ENCODE measurements around the gene RAB31. TPM values are rescaled to one million over a fixed set of nuclear protein-coding genes. Genes with fewer than 3 reads are reported as not detected.

Gene RAB31, protein sequence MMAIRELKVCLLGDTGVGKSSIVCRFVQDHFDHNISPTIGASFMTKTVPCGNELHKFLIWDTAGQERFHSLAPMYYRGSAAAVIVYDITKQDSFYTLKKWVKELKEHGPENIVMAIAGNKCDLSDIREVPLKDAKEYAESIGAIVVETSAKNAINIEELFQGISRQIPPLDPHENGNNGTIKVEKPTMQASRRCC
- total RNA-seq (10 to 100 TPM in 8 of 9 donors, 1 to 10 TPM in 1; 8.6 to 67.7 (median 15.4) TPM), polyA plus RNA-seq (1 to 10 TPM; 3.2 to 9.4 TPM)
- long read RNA-seq, donor 1, full-length matches to known transcripts: 16 of 21 reads
- long read RNA-seq, donor 1, partial matches to known transcripts: 1 of 21 reads
- long read RNA-seq, donor 1, other reads (novel, unspliced or antisense): 4 of 21 reads
- long read RNA-seq, donor 2, full-length matches to known transcripts: 5 of 6 reads
- long read RNA-seq, donor 2, partial matches to known transcripts: 0 of 6 reads
- long read RNA-seq, donor 2, other reads (novel, unspliced or antisense): 1 of 6 reads
- long read RNA-seq, donor 3, full-length matches to known transcripts: 15 of 15 reads
- long read RNA-seq, donor 3, partial matches to known transcripts: 0 of 15 reads
- long read RNA-seq, donor 3, other reads (novel, unspliced or antisense): 0 of 15 reads

DNA sequence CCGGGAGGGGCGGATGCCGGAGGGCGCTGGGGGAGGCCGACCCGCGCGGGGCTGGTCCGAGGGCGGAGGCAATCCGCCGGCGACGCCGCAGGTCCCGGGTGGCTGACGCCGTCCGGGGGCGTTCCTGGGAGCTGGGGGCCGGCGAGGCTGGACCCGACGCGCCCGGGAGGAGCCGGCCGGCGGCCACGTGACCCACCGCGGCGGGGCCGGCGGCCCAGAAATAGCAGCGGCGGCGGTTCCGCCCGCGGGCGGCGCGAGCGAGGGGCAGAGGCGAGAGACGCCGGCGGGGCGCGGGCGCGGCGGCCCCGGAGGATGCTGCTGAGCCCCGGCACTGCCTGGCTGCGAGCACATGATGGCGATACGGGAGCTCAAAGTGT lies at the start of gene RAB31:
RAB31 (plus strand) TSS at position 245 of the 377 bp plus-strand sequence; CDS start at position 350, 105 bp downstream.
- DNase-seq: peak; percentile 86 to 90 (median 89)
- Histone ChIP-seq H3K27ac (peak within 1 kb of the TSS; percentile 84 to 95 (median 88)), H3K36me3 (no peaks in the 10 kb centered on the region), H3K27me3 (no peaks in the 10 kb centered on the region), H3K4me1 (peaks cover 0 to 60% (median 10%) of the 10 kb centered on the region in 12 donors), H3K4me3 (peak within 1 kb of the TSS; percentile 60 to 98 (median 73)), H3K9me3 (no peaks in the 10 kb centered on the region)
- TF ChIP-seq, protein P1, sequence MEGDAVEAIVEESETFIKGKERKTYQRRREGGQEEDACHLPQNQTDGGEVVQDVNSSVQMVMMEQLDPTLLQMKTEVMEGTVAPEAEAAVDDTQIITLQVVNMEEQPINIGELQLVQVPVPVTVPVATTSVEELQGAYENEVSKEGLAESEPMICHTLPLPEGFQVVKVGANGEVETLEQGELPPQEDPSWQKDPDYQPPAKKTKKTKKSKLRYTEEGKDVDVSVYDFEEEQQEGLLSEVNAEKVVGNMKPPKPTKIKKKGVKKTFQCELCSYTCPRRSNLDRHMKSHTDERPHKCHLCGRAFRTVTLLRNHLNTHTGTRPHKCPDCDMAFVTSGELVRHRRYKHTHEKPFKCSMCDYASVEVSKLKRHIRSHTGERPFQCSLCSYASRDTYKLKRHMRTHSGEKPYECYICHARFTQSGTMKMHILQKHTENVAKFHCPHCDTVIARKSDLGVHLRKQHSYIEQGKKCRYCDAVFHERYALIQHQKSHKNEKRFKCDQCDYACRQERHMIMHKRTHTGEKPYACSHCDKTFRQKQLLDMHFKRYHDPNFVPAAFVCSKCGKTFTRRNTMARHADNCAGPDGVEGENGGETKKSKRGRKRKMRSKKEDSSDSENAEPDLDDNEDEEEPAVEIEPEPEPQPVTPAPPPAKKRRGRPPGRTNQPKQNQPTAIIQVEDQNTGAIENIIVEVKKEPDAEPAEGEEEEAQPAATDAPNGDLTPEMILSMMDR (IDR thresholded peaks at IDR 0.05): peak in 3 of 12 donors; percentile 10 to 19 (median 12)
- peak in 1 of 2 donors; percentile 68 for TF ChIP-seq POLR2A (IDR thresholded peaks at IDR 0.05)
- WGBS, 4 donors: 0 to 1% (median 0%) methylated on average over 14 to 59 of the region's 59 CpGs
- intact Hi-C loops (cut with DNase I): loop anchor here in 5 of 10 donors (10.0 kb wide), 4 partner anchors 57 to 817 kb away; partner anchors contain the start of genes VAPA (in 2 of the 5) and NAPG (in 1 of the 5)
- peak; percentile 66 to 96 (median 93) for ATAC-seq

DNA sequence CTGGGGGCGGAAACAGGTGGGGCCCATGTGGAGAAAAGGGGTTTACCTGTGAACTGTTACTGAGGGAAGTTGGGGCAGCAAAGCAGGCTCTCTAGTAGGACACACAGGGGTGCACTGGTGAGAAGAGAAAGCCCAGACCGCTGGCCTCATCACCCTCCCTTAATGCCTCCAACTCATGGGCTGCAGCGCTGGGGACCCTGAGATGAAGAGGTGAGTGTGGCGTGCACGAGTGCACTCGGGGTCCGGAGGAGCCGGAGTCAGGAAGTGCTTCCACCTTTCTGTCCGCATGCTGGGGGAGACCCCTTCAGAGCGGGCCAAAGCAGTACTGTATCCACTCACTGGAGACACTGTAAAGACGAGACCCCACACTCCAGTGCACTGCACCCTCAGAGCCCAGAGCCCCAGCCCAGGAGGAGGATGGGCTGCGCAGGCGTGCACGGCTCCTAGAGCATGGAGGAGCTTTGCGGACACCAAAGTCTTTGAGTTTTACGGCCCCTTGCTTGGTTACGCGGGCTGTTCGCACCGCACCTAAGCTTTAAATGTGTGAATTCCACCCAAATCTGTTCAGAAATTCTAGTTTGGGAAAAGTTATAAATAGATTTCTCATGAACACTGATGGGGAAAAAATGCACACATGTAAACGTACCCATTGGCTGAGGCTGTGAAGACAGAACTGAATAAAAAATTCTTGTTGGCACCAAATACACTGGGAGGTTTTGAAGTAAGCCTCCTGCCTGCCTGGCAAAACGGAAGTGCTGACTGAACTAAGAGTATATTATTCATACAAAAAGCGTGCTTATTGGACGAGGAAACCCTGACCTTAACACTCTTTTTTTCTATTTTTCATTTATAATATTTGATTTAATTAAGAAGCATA lies 48.4 kb upstream of the RAB31 start:
- Histone ChIP-seq H3K36me3 (no peaks in the 10 kb centered on the region), H3K4me1 (no peaks in the 10 kb centered on the region), H3K27me3 (no peaks in the 10 kb centered on the region), H3K27ac (no peak overlapping the region), H3K9me3 (no peaks in the 10 kb centered on the region), H3K4me3 (no peak overlapping the region)
- no peak for ATAC-seq
- intact Hi-C loops (cut with DNase I): no loop called here
- no peak for DNase-seq
- 93 to 94% (median 93%) methylated on average over 24 of the region's 24 CpGs for WGBS, 4 donors
- no peak for TF ChIP-seq POLR2A (IDR thresholded peaks at IDR 0.05)
- TF ChIP-seq, protein P1 (IDR thresholded peaks at IDR 0.05): no peak

DNA sequence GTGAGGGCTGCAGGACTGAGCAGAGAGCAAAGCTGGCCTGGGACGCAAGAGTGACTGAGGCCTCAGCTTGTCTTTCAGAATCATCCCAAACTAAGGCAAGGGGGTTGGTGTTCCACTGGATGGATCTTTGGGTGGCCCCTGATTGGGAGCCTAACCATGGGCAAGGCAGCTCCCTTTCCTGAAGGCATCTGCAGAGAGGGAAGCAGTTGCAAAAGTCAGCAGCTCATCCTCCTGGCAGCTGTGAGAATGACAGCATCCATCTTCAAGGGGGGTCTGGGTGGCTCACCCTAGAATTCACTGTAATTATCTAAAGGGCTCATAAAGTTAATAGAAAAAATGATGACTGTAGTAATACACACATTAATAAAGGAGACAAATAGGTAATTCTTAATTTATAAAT lies 46.5 kb upstream of the RAB31 start:
- intact Hi-C loops (cut with DNase I): no loop called here
- no peak overlapping the region for H3K27ac ChIP-seq
- H3K9me3 ChIP-seq: no peaks in the 10 kb centered on the region
- no peaks in the 10 kb centered on the region for H3K4me1 ChIP-seq
- ATAC-seq: no peak
- no peaks in the 10 kb centered on the region for H3K36me3 ChIP-seq
- no peak overlapping the region for H3K4me3 ChIP-seq
- H3K27me3 ChIP-seq: no peaks in the 10 kb centered on the region
- 81 to 100% (median 96%) methylated on average over 1 of the region's 1 CpG for WGBS, 4 donors
- no peak for DNase-seq
- no peak for TF ChIP-seq POLR2A (IDR thresholded peaks at IDR 0.05)
- TF ChIP-seq, protein P1 (IDR thresholded peaks at IDR 0.05): peak in 2 of 12 donors; percentile 10 to 18
